ENCODE data around the gene NEU3. TPM values are rescaled to one million over a fixed set of nuclear protein-coding genes. Genes with fewer than 3 reads are reported as not detected.

The NEU3 gene
- total RNA-seq, 1 experiment from 2014 or later, result 12.5 TPM

DNA sequence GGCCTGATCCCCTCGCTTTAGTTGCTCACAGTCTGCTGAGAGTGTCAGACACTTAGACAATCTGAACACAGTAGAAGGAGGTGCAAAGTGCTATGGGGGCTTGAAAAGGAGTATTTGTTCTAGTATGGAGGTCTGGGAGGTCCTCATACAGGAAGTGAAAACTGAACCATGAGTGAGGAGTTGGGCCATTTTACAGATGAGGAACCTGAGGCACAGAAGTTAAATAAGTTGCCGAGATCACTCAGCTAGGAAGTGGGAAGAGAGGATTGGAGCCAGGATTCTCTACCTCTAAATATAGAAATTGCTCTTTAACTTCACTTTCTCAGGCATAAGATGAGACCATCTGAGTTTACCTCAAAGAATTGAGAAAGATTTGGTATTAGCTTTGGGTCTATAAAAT, 4.0 kb upstream of the NEU3 start:
- CTCF ChIA-PET, result no interaction called here

More for the DNA sequence above, 4.0 kb upstream of the NEU3 start:
- Histone ChIP-seq H3K36me3 (ENCODE audit: control insufficient read depth in 1 of 2, insufficient read depth in 2 of 2, low read length in 2 of 2) (no peaks in the 10 kb centered on the region), H3K4me2 (ENCODE audit: low read length) (no peak overlapping the region), H3K27ac (ENCODE audit: low read depth, low read length) (no peak overlapping the region), H2AFZ (ENCODE audit: low read depth, low read length, poor library complexity, severe bottlenecking) (no peak overlapping the region), H3K9ac (ENCODE audit: low read length) (no peak overlapping the region), H3K4me3 (replicated peaks in 1 of 2; ENCODE audit: low read depth in 1 of 2, low read length in 2 of 2) (no peak overlapping the region), H3K79me2 (ENCODE audit: insufficient read depth, low read length) (peaks cover 8% of the 10 kb centered on the region), H3K27me3 (ENCODE audit: insufficient read depth, low read length) (no peaks in the 10 kb centered on the region), H4K20me1 (ENCODE audit: insufficient read depth) (no peaks in the 10 kb centered on the region), H3K9me3 (ENCODE audit: control insufficient read depth in 1 of 2, insufficient read depth in 1 of 2, low read depth in 1 of 2, low read length in 2 of 2) (no peaks in the 10 kb centered on the region), H3K4me1 (ENCODE audit: control insufficient read depth in 1 of 2, insufficient read depth in 2 of 2, low read length in 2 of 2) (peaks cover 0 to 8% of the 10 kb centered on the region in 2 experiments; a peak in 1 of 4 replicates), H3K9me2 (ENCODE audit: insufficient read depth) (no peaks in the 10 kb centered on the region)
- intact Hi-C loops (cut with micrococcal nuclease), result no loop called here
- no peak for DNase-seq (ENCODE audit: low read depth, low spot score)
- ChIA-PET POLR2A (no interaction called here), RAD21 (ENCODE audit: low non-redundant PET in 1 of 2, low total read pairs in 2 of 2, uncharacterized antibody in 2 of 2, unreplicated experiment in 2 of 2) (no interaction called here)
- no TSS peak for BruUV-seq (replicated peaks)
- TF ChIP-seq EZH2 (IDR thresholded peaks at IDR 0.05), result no peak
- TF ChIP-seq EZH2phosphoT487 (IDR thresholded peaks at IDR 0.05; ENCODE audit: borderline replicate concordance), result no peak
- no peak for TF ChIP-seq POLR2A (IDR thresholded peaks at IDR 0.05; ENCODE audit: borderline replicate concordance, extremely low read depth, insufficient read depth, insufficient read length)
- TF ChIP-seq CTCF (IDR thresholded peaks at IDR 0.05 in 2 of 3, conservative IDR thresholded peaks at IDR 0.05 in 1 of 3; ENCODE audit: borderline replicate concordance in 1 of 3, insufficient read depth in 1 of 3, low read depth in 2 of 3, low read length in 2 of 3), result no peak
- no peak for TF ChIP-seq ZBTB33 (IDR thresholded peaks at IDR 0.05; ENCODE audit: extremely low read depth, insufficient replicate concordance, low read length)
- no peak for TF ChIP-seq CEBPB (IDR thresholded peaks at IDR 0.05; ENCODE audit: low read depth)
- ATAC-seq, result no peak
